H1 (cell line): ENCODE data around the gene PDE4D. TPM values are rescaled to one million over a fixed set of nuclear protein-coding genes. Genes with fewer than 3 reads are reported as not detected.

Experiments used
- BRCA1 ChIP-seq: IDR thresholded peaks from 2 replicates; pipeline ENCODE4 v1.6.1; 2012; ENCODE audit warnings: low read depth, low read length, improper control_type of control experiment
- polyA plus RNA-seq, 7 experiments: library from polyadenylated mRNA; depleted of rRNA in 3 of 7; stranded (reverse) in 5 of 7; unstranded in 2 of 7; fragments of >200 nt in 5 of 7; fragments of 200-250 nt in 2 of 7; gene quantifications; 1 replicate in 5 of 7; 2 replicates in 1 of 7; 4 replicates in 1 of 7; pipeline versions ENCODE4 v1.2.1 to v1.2.3, GENCODE V29; 2011 to 2013; ENCODE audit warnings: missing spikeins in 2 of 7, mixed read lengths in 2 of 7
- total RNA-seq: library from RNA; stranded (reverse); fragmentation: NEBNext Ultra II Directional; extraction: Animal tissue kit (Norgen Biotek cat#: 25700); gene quantifications from 2 replicates; pipeline ENCODE4 v1.2.1, GENCODE V29; 2021

PDE4D gene
- total and polyA plus RNA-seq, 2 of the 8 experiments (the other 6 are each of a cell fraction or from before 2014, with no cell fraction given), result 2.3 to 3.7 TPM

DNA sequence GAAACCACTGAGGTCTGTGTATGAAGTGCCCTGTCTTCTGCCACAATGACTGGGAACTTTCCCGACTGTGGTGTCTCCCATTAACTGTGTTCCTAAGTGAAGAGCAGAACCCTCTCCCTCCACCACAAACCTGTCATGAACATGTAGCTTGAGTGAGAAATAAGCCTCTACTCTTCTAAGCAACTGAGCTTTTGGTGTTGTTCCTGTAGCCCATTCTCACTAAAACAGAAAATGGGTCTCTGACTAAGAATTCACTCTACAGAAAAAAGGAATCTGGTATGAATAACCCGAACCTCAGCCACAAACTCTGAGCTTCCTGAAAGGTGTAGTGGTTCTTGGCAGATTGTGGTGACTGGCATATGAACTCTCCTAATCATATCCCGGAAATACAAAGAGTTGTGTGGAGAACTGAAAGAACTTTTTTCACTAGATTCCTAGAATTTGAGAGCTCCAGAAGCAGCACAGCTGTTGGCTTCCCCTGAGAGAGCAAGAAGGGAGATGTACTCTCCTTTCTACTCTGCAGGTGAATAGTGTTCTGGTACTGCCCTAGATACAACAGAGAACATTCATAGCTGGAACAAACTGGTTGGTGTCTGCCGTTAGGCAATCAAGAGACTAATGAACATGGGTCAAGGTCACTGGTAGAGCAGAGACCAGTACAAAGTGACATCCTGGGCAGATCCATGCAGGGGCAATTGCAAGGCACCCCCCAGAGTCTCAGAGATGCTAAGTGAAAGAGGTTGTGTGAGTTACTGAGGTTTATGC is 283.8 kb downstream of the PDE4D start (continued):
- TF ChIP-seq BRCA1, result no peak
